NB4 (cell line): ENCODE data around the gene PDK2.

ENCODE experiments used
- CTCF ChIP-seq: IDR thresholded peaks from one replicate; pipeline ENCODE4 v1.5.1; 2012; ENCODE audit warnings: low read depth, low read length
- MYC ChIP-seq: IDR thresholded peaks from 2 replicates; pipeline ENCODE4 v1.6.1; 2011; ENCODE audit warnings: low read depth, low read length
- POLR2A ChIP-seq: IDR thresholded peaks from 2 replicates; pipeline ENCODE4 v1.6.1; 2011; ENCODE audit warnings: mild to moderate bottlenecking; ENCODE audit not compliant: insufficient read length; ENCODE audit errors: extremely low read depth

DNA sequence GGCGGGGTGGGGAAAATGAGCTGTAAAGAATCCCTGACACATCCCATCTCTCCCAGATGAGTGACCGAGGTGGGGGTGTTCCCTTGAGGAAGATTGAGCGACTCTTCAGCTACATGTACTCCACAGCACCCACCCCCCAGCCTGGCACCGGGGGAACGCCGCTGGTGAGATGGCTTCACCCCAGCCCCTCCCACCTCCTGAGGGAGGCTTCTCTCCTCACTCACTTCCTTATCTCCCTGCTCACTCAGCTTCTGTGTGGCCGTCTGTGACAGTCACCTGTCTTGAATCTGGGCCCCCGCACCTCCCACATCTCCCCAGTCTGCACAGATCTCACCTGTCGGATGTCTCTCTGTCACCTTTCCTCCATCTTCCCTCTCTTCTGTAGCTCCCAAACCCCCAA is 13.4 kb downstream of the PDK2 start:
- no peak for TF ChIP-seq CTCF
- TF ChIP-seq MYC = no peak
- no peak for TF ChIP-seq POLR2A
